H9 (cell line): Measurements from ENCODE around the gene MGLL. TPM values are rescaled to one million over a fixed set of nuclear protein-coding genes. Genes with fewer than 3 reads are reported as not detected.

Experiments
- DNase-seq: peaks from one replicate; pipeline ENCODE4 v3.0.0-alpha.2; 2017
- H2AFZ ChIP-seq: one replicate; pipeline ENCODE4 v1.6.1; 2013; ENCODE audit warnings: mild to moderate bottlenecking, low read length, control low read depth, moderate library complexity
- H2AK5ac ChIP-seq: 2 replicates; pipeline ENCODE4 v1.6.1; 2013; ENCODE audit warnings: low read length, control low read depth, mixed read lengths; ENCODE audit not compliant: insufficient read length
- H2BK120ac ChIP-seq: one replicate; pipeline ENCODE4 v1.6.1; 2013; ENCODE audit warnings: low read depth, mild to moderate bottlenecking, low read length, control low read depth, inconsistent platforms; ENCODE audit not compliant: poor library complexity, severe bottlenecking
- H2BK12ac ChIP-seq: 2 replicates; pipeline ENCODE4 v1.6.1; 2013; ENCODE audit warnings: low read length, control low read depth, mixed read lengths, low read depth; ENCODE audit not compliant: insufficient read length
- H2BK15ac ChIP-seq: 2 replicates; pipeline ENCODE4 v1.6.1; 2013; ENCODE audit warnings: low read depth, low read length, control low read depth
- H2BK20ac ChIP-seq: one replicate; pipeline ENCODE4 v1.6.1; 2013; ENCODE audit warnings: low read depth, mild to moderate bottlenecking, low read length, control low read depth, inconsistent platforms; ENCODE audit not compliant: poor library complexity, severe bottlenecking
- H2BK5ac ChIP-seq: 2 replicates; pipeline ENCODE4 v1.6.1; 2013; ENCODE audit warnings: low read length, control low read depth, mixed read lengths; ENCODE audit not compliant: insufficient read length
- H3K14ac ChIP-seq: 2 replicates; pipeline ENCODE4 v1.6.1; 2013; ENCODE audit warnings: low read length, control low read depth; ENCODE audit not compliant: insufficient read depth
- H3K18ac ChIP-seq: 2 replicates; pipeline ENCODE4 v1.6.1; 2013; ENCODE audit warnings: low read depth, mild to moderate bottlenecking, mixed read lengths, low read length, control low read depth; ENCODE audit not compliant: insufficient read length
- H3K23ac ChIP-seq: 2 replicates; pipeline ENCODE4 v1.6.1; 2013; ENCODE audit warnings: low read length, control low read depth, mixed read lengths, low read depth; ENCODE audit not compliant: insufficient read length
- H3K23me2 ChIP-seq: 2 replicates; pipeline ENCODE4 v1.6.1; 2013; ENCODE audit warnings: low read depth, mild to moderate bottlenecking, mixed read lengths, low read length, control low read depth; ENCODE audit not compliant: insufficient read length, poor library complexity, severe bottlenecking
- H3K27ac ChIP-seq: 2 replicates; pipeline ENCODE4 v1.5.1; 2013; ENCODE audit warnings: low read length, control low read depth, mixed read lengths, low read depth; ENCODE audit not compliant: insufficient read length
- H3K27me3 ChIP-seq: 2 replicates; pipeline ENCODE4 v1.6.1; 2013; ENCODE audit warnings: low read length, control low read depth, inconsistent platforms; ENCODE audit not compliant: insufficient read depth
- H3K4ac ChIP-seq: 2 replicates; pipeline ENCODE4 v1.6.1; 2013; ENCODE audit warnings: low read depth, mild to moderate bottlenecking, control low read depth, inconsistent platforms, low read length, moderate library complexity
- H3K4me1 ChIP-seq: 2 replicates; pipeline ENCODE4 v1.6.1; 2013; ENCODE audit warnings: low read length, control low read depth, inconsistent platforms; ENCODE audit not compliant: insufficient read depth
- H3K4me2 ChIP-seq: 2 replicates; pipeline ENCODE4 v1.6.1; 2013; ENCODE audit warnings: low read length, control low read depth, mixed read lengths; ENCODE audit not compliant: insufficient read length, insufficient read depth
- H3K56ac ChIP-seq: 2 replicates; pipeline ENCODE4 v1.6.1; 2013; ENCODE audit warnings: low read depth, mild to moderate bottlenecking, mixed read lengths, low read length, control low read depth; ENCODE audit not compliant: insufficient read length
- H3K79me1 ChIP-seq: 2 replicates; pipeline ENCODE4 v1.6.1; 2013; ENCODE audit warnings: low read depth, mild to moderate bottlenecking, moderate library complexity, low read length, control low read depth, inconsistent platforms; ENCODE audit not compliant: insufficient read depth, poor library complexity, severe bottlenecking
- H3K79me2 ChIP-seq: 2 replicates; pipeline ENCODE4 v1.6.1; 2013; ENCODE audit warnings: low read length, control low read depth, inconsistent platforms; ENCODE audit not compliant: insufficient read depth
- H3K9ac ChIP-seq: 2 replicates; pipeline ENCODE4 v1.6.1; 2013; ENCODE audit warnings: low read length, control low read depth, mixed read lengths; ENCODE audit not compliant: insufficient read length; ENCODE audit errors: extremely low read depth
- H3K9me3 ChIP-seq: one replicate; pipeline ENCODE4 v1.6.1; 2013; ENCODE audit warnings: low read depth, low read length, inconsistent platforms; ENCODE audit not compliant: control insufficient read depth
- H3T11ph ChIP-seq: one replicate; pipeline ENCODE4 v1.6.1; 2013; ENCODE audit warnings: mild to moderate bottlenecking, low read length, control low read depth, inconsistent platforms
- H4K20me1 ChIP-seq: one replicate; pipeline ENCODE4 v1.6.1; 2013; ENCODE audit not compliant: control insufficient read depth, insufficient read length, insufficient read depth
- H4K5ac ChIP-seq: 2 replicates; pipeline ENCODE4 v1.6.1; 2013; ENCODE audit warnings: low read depth, mild to moderate bottlenecking, mixed read lengths, low read length, control low read depth; ENCODE audit not compliant: insufficient read length
- H4K8ac ChIP-seq: replicated peaks from 2 replicates; pipeline ENCODE4 v1.6.1; 2013; ENCODE audit warnings: low read length, control low read depth, mixed read lengths, low read depth; ENCODE audit not compliant: insufficient read length
- H4K91ac ChIP-seq: 2 replicates; pipeline ENCODE4 v1.6.1; 2013; ENCODE audit warnings: low read depth, mild to moderate bottlenecking, moderate library complexity, mixed read lengths, low read length, control low read depth; ENCODE audit not compliant: insufficient read length
- H3K27ac Mint-ChIP-seq, 3 experiments: 2 replicates in 2 of 3; 3 replicates in 1 of 3; pipeline ENCODE4 v1.8.0; 2020 to 2021; ENCODE audit warnings: mixed read lengths in 3 of 3, mild to moderate bottlenecking in 1 of 3, moderate library complexity in 1 of 3
- H3K27me3 Mint-ChIP-seq: 2 replicates; pipeline ENCODE4 v1.8.0; 2021; ENCODE audit warnings: low read depth, mild to moderate bottlenecking, moderate library complexity, mixed read lengths
- H3K36me3 Mint-ChIP-seq, 3 experiments: 2 replicates in 2 of 3; 3 replicates in 1 of 3; pipeline ENCODE4 v1.8.0; 2020 to 2021; ENCODE audit warnings: low read depth in 3 of 3, mixed read lengths in 3 of 3; ENCODE audit not compliant: insufficient read depth in 1 of 3
- H3K4me1 Mint-ChIP-seq, 2 experiments: 2 replicates each; pipeline ENCODE4 v1.8.0; 2020; ENCODE audit warnings: mixed read lengths in 2 of 2
- H3K4me3 Mint-ChIP-seq, 2 experiments: 2 replicates in 1 of 2; 3 replicates in 1 of 2; pipeline ENCODE4 v1.8.0; 2020 to 2021; ENCODE audit warnings: mild to moderate bottlenecking in 2 of 2, mixed read lengths in 2 of 2, moderate library complexity in 1 of 2
- H3K9me3 Mint-ChIP-seq, 2 experiments: 2 replicates in 1 of 2; 3 replicates in 1 of 2; pipeline ENCODE4 v1.8.0; 2020; ENCODE audit warnings: mild to moderate bottlenecking in 2 of 2, mixed read lengths in 2 of 2, moderate library complexity in 1 of 2
- WGBS: extraction: QIAGEN DNeasy Blood & Tissue Kit; methylation state at CpG from one replicate; pipeline ENCODE4 v1.1.7; 2013; ENCODE audit warnings: missing lambda C conversion rate, low lambda C conversion rate, mixed read lengths; ENCODE audit not compliant: insufficient read length; ENCODE audit errors: extremely low coverage; 5-methylcytosine and 5-hydroxymethylcytosine counted together
- total RNA-seq: library from RNA; stranded (reverse); gene quantifications from 2 replicates; pipeline ENCODE4 v1.2.1, GENCODE V29; 2021
- TF ChIP-seq, protein P1 (sequence below): fragments of 200-600 bp; sonication (generic); conservative IDR thresholded peaks from 3 replicates; pipeline ENCODE4 v1.8.0; 2021; ENCODE audit warnings: antibody characterized with exemption, mild to moderate bottlenecking

Gene MGLL
- total RNA-seq, 1 experiment from 2014 or later: 0.11 TPM

DNA sequence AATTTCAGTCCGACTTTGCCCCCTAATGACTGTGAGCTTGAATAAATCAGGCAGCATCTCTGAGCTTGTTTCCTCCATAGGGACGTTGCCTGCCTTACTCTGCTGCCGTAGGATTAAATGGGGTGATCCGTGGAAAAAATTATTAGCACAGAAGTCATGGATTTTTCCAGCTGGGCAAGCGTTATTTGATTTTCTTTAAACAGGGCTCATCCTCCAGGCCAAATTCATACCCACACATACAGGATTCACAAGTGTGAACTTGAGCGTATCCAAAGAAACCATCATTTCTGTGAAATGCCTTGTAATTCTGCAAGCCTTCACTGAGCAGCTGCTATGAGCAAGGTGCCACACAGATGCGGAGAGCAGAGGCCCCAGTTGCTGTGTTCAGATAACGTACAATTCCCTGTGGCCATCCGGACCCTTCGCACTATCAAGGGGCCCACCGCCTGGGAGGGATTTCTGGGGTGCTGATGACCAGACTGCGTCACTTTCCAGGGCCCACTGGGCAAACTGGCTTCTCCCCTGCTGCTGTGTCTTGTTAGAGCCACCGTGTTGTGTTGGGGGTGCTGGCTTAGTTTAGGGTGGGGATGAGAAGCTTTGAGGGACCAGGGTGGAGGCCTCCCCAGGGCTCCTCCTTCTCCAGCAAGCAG lies 61.4 kb downstream of the MGLL start:
- no peak overlapping the region for H4K8ac ChIP-seq
- H2BK120ac ChIP-seq: no peak overlapping the region
- no peak overlapping the region for H3T11ph ChIP-seq
- TF ChIP-seq, protein P1, sequence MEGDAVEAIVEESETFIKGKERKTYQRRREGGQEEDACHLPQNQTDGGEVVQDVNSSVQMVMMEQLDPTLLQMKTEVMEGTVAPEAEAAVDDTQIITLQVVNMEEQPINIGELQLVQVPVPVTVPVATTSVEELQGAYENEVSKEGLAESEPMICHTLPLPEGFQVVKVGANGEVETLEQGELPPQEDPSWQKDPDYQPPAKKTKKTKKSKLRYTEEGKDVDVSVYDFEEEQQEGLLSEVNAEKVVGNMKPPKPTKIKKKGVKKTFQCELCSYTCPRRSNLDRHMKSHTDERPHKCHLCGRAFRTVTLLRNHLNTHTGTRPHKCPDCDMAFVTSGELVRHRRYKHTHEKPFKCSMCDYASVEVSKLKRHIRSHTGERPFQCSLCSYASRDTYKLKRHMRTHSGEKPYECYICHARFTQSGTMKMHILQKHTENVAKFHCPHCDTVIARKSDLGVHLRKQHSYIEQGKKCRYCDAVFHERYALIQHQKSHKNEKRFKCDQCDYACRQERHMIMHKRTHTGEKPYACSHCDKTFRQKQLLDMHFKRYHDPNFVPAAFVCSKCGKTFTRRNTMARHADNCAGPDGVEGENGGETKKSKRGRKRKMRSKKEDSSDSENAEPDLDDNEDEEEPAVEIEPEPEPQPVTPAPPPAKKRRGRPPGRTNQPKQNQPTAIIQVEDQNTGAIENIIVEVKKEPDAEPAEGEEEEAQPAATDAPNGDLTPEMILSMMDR: no peak
- H3K56ac ChIP-seq: no peak overlapping the region
- no peaks in the 10 kb centered on the region for H3K23me2 ChIP-seq
- H3K27ac ChIP-seq: no peak overlapping the region
- no peak overlapping the region for H2BK15ac ChIP-seq
- WGBS: no CpG with 5 or more reads among the region's 13 CpGs
- H2BK20ac ChIP-seq: no peak overlapping the region
- no peaks in the 10 kb centered on the region for H4K20me1 ChIP-seq
- no peaks in the 10 kb centered on the region for H3K9me3 Mint-ChIP-seq
- H3K18ac ChIP-seq: no peak overlapping the region
- H3K9me3 ChIP-seq: no peaks in the 10 kb centered on the region
- no peaks in the 10 kb centered on the region for H3K27me3 ChIP-seq
- H3K14ac ChIP-seq: no peak overlapping the region
- H2AK5ac ChIP-seq: no peak overlapping the region
- H3K27me3 Mint-ChIP-seq: peaks cover 12% of the 10 kb centered on the region
- H3K27ac Mint-ChIP-seq: no peak overlapping the region
- no peak for DNase-seq
- H3K23ac ChIP-seq: no peak overlapping the region
- H3K4me1 ChIP-seq: no peaks in the 10 kb centered on the region
- H2AFZ ChIP-seq: no peak overlapping the region
- no peaks in the 10 kb centered on the region for H3K79me1 ChIP-seq
- H3K36me3 Mint-ChIP-seq: no peaks in the 10 kb centered on the region
- H3K4me3 Mint-ChIP-seq: no peak overlapping the region
- no peaks in the 10 kb centered on the region for H3K79me2 ChIP-seq
- H3K4ac ChIP-seq: no peak overlapping the region
- no peak overlapping the region for H4K91ac ChIP-seq
- no peak overlapping the region for H2BK12ac ChIP-seq
- H3K4me2 ChIP-seq: no peak overlapping the region
- no peak overlapping the region for H4K5ac ChIP-seq
- H2BK5ac ChIP-seq: no peak overlapping the region
- no peak overlapping the region for H3K9ac ChIP-seq
- H3K4me1 Mint-ChIP-seq: peaks cover 2 to 6% of the 10 kb centered on the region in 2 experiments; a peak in 1 of 4 replicates
